HK-2 (cell line): ENCODE measurements around the gene LINC01488.

Experiments used
- DNase-seq: peaks from one replicate; pipeline ENCODE4 v3.0.0-alpha.2; 2018; ENCODE audit not compliant: unreplicated experiment

LINC01488 gene

DNA sequence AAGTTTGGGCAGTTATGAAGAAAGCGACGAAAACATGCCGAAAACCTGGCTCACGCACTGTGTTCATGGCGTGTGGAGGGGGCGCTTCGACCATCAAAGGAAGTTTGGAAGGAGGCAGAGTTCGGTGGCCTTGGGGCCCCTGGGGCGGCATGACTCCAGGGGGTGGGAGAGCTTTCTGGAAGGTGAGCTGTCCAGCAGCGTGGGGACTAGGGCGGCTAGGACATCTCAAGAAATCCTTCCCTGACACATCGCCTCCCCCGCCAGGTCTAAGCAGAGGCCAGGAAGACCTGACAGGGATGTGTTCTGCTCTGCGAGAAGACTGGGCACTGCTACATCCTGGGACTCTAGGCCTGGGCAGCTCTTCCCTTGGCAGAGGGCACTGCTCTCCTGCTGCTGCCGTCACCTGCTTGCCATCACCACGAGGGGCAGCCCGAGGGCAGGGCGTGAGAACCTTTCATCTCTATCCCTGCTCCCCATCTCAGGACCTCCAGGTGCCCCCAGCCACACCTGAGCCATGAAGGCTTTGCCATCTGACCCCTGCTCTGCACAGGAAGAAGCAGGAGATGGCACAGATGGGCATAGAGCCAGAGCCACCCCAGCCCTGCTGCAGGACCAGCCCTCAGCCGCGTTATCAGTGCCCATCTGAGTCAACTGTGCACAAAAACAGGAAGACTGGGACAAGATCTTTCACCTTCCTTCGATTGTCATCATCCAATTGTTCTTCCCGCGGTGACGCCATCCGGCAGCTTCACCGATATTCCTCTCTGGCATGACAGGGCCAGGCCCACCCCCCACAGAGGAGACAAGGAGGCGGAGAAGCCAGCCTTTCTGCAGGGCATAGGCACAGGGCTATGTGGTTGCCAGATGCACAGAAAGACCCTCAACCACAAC is 12.7 kb downstream of the LINC01488 start:
- no peak for DNase-seq

DNA sequence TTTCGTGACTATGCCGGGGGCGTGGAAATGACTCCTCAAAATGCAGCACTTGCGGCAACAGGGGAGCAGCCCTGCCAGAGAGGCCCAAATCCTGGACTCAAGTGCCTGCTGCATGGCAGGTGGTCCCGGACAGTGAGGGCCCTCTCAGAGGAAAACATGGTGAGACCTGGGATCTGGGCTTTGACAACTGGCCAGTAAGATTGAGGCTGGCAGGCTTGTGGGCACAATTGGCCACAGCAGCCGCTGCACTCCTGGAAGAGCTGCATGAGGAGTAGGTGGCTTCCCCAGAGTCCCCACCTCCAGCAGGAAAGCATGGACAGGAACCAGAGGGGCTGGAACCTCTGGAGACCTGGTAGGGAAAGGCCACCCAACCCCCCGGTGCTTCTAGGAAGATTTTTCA is 13.4 kb downstream of the LINC01488 start:
- no peak for DNase-seq

DNA sequence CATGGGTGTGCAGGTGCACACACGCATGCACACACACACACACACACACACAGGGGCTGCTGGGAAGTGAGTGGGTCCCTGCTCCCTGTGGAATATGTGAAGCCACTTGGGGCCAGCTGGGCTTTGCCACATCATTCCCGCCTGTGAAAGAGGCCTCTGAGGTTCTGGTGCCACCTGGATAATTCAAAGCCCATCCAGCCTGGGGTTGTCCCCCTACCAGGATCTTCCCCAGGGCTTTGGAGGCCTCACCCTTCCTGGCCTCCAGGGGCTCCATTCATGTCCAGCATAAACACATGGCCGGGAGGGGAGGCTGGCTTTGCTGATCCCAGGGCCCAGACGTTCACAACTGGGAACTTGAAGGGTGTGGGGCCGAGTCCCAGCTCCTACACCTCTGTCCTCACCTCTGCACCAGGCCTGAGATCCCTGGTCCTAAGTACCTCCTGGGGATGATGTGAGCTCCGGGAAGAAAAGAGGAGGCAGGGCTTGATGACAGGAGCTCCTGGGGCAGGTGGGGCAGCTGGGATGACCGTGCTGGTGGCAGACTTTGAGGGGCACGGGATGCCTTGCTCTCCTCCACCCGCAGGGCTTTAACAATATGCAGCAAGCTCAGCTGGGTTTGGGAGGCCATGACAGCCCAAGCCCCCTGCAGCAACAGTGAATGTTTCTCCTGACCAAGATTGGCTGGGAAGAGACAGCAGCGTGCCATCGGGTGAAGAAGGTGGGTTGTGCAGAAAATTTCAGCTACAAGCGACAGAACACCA is 14.2 kb downstream of the LINC01488 start:
- no peak for DNase-seq

DNA sequence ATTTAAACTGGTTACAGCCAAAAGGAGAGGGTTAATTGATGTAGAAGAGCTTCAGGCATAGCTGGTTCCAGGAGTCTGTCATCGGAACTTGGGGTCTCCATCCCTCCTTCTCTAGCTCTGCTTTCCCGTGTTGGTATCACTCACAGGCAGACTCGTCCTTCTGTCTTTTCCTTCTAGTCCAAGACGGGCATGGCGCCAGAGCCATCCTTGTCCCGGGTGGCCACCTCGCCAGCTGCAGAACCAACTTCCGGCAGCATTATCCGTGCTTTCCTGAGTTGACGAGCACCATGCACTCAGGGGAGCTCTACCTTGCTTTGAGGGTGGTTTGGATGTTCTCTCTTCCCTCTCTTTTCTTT is 14.7 kb downstream of the LINC01488 start:
- DNase-seq, result no peak

DNA sequence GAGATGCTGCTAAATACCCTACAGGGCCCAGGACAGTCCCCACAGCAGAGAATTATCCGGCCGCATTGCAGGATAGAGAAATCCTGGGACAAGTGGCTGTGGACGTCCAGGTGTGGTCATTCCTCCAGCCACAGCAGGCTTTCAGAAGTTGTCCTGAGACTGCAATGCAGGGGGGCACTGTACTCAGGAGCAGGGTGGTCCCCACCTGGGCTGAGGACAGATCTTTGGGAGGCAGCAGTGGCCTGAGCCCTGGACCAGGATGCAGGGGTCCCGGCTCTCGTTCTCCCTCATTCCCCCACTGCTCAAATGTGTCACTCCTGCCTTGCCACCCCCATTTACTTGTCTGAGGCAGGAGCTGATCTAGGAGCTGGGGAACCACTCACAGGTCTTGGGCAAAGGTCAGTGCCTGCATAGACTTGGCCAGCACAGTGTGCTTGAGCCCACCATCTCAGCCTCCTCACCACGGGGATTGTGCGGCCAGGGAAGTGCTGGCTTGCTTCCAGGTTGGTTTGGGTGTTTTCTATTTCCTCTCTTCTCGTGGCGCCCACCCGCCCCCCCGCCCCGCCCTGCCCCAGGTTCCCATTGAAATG is 15.3 kb downstream of the LINC01488 start:
- no peak for DNase-seq

DNA sequence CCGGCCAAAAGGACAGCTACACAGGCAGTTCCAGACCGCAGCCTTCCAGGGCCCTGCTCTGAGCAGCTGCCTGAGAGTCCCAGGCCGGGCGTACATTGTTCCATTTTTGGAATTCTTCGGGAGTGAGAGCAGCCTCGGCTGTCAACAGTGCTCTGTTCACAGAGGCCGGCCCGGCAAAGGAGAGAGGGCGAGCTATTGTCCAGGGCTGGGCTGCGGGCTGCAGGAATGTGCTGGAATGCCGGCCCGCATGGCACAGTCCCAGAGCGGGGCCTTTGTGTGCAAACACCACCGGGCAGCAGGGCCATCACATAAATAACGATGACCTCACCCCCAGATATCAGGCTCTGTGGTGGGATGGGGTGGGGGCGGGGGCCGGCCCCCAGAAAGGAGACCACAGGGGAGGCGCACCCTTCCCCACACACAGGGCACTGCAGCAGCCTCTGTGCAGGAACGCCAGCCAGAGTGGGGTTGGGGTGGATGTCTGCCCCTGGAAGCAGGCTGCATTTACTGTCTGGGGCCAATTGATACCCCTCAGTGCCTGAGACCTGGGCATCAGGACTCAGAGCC is 15.8 kb downstream of the LINC01488 start:
- peak; percentile 85 for DNase-seq

DNA sequence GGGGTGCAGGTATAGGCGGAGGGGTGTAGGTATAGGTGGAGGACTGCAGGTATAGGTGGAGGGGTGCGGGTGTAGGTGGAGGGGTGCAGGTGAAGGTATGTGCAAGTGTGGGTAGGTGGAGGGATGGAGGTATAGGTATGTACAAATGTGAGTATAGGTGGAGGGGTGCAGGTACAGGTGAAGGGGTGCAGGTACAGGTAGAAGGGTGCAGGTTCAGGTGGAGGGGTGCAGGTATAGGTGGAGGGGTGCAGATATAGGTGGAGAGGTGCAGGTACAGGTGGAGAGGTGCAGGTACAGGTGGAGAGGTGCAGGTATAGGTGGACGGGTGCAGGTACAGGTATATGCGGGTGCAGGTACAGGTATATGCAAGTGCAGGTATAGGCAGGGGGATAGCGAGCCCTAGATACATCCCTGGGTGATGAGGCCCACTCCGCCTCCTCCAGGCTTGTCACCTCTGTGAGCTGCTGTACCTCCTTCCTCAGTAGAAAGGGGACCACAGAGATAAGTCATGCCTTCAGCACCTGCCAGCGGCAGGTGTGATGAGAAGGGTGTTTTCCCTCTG is 17.2 kb downstream of the LINC01488 start:
- DNase-seq, result no peak

DNA sequence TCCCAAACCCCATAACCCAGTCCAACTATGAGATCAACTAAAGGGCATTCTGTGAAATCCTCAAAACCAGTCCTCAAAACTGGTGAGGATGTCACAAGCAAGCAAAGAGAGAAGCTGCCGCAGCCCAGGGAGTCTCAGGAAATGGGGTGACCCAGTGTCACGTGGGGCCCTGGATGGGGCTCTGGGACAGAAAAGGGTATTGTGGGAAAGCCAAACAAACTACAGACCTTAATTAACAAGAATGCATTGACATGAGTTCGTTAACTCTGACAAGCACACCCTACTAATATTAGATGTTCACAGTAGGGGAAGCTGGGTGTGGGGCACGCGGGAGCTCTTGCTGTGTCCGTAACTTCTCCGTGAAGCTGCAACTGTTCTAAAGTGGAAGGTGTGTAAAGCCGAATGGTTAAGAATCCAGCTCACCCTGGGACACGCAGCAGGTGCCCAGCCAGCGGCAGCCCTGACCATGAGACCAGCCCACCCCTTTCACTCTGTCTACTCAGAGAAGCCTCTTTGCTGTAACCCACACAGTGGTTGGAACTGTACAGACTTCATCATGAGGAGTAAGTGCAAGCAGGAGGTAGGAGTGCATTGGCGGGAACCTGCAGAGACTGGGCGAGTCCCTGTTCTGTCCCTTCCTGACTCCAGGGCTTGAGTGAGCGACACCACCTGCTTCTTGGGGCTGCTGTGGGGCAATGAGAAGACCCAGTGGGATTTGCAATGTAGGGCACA is 17.9 kb downstream of the LINC01488 start:
- DNase-seq, result no peak

DNA sequence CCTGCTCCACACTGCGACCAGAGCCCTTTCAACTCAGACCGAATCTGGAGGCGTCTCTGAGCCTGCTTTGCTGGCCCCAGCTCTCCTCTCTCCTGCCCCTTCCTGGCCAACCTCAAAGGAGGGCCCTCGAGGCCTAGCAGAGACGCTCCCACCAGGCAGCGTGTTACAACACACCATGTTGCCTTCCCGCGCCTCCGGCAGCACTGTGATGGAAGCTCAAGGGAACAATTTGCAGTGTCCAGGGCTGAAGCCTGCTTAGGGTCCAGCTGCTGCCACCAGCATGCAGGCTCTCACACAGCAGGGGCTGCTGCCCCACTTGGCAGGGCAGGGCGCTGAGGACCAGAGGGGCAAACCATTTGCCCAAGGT is 18.4 kb downstream of the LINC01488 start:
- DNase-seq, result no peak

DNA sequence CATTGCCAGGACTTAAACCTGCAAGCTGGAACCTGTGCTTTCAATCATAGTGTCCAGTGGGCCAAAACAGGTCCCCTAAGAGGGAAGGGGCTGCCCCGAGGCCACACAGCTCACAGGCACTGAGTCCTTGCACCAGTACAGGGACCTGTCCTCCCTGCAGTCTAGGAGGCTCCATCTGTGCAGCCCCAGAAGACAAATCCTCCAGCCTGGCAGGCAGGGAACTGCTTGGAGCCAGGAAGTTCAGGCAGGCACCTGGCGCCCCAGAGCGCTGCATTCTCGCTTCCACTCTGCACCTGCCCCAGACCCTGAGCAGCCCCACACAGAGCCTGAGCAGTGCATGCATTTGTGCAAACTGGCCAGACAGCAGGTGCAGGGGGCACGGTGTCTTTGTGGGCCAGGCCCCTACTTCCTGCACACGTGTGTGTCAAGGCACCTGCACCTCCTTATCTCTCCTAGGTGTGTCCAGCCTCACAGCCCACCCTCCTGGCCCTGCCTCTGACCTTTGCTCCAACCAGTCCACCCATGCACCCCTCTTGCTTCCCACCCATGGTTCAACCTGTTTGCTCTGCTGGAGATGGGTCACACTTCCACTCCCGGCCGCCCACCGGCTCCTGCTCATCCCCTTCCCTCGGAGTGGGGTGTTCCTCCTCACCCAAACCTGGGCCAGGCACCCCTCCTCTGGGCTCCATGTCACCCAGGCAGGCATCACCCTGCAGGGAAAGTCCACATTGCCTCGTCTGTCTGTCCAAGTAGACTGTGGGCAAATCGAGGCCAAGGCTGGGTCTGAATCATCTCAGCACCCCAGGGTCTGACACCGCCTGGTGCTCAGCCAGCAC is 19.0 kb downstream of the LINC01488 start:
- DNase-seq, result no peak

DNA sequence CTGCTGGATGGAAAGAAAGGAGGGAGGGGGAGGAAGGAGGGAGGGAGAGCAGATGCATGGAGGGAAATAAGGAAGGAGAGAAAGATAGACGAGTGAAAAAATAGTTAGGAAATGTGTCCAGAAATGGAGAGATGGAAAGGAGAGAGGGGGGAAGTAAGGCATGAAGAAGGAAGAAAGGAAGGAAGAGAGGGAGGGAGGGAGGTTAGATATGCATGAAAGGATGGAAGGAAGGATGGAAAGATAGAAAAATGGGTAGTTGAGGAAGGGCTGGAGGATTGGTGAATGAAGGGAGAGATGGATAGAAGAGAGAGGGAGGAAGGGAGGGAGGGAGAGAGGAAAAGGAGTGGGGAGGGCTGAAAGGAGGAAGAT is 19.6 kb downstream of the LINC01488 start:
- DNase-seq, result no peak

DNA sequence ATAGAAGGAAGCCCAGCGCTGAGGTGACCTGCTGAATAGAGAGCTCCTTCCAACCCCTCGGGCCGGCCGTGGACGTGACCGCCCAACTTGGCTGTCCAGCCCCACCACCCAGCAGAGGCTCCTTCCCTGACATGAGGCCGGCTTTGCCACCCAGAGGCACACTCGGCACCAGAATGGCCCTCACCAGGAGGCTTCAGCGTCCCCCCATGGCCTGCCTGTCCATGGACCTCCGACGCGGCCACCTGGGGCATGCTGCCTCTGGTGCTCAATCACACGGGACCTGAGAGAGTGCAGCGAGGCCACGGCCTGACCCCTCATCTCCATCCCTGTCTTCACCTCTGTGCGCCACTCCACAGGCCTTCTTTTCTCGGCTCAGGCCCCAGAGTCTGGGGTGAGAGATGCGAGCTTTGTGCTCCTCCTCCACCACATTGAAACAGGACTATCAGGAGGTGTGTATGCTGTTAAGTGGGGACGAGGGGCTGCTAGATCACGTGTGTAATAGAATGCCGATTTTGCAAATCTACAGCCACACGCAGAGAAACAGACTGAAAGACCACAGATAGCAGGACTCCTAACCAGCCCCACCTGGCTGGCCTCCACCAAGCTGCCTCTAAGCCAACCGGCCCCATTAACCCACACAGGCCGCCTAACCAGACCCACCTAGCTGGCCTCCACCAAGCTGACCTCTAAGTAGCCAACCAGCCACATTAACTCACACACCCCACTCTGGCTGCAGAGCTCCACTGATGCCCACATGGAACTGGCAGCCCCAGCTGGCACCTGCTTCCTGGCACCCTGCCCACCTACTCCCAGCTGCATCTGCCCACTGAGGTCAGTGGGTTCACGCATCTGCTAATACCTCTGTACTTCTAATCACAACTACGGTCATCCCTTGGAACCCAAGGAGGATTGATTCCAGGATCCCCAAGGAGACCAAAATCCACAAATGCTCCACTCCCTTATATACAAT is 20.7 kb downstream of the LINC01488 start:
- no peak for DNase-seq

DNA sequence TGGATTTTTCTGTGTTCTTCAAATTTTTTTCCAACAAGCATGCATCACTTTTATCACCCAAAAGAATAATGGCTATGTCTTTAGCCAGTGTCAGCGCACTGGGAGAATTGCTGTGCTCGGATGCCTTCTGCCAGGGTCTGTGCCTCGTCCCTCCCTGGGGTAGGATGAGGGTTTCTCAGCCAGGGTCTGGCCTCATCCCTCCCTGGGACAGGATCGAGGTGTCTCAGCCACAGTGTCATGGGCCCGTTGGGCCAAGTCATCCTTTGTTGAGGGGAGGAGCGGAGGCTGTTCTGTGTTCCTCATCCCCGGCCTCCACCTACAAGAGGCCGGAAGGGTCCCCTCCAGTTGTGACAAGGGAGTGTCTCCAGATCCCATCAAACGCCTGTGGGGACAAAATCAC is 22.7 kb downstream of the LINC01488 start:
- DNase-seq, result no peak

DNA sequence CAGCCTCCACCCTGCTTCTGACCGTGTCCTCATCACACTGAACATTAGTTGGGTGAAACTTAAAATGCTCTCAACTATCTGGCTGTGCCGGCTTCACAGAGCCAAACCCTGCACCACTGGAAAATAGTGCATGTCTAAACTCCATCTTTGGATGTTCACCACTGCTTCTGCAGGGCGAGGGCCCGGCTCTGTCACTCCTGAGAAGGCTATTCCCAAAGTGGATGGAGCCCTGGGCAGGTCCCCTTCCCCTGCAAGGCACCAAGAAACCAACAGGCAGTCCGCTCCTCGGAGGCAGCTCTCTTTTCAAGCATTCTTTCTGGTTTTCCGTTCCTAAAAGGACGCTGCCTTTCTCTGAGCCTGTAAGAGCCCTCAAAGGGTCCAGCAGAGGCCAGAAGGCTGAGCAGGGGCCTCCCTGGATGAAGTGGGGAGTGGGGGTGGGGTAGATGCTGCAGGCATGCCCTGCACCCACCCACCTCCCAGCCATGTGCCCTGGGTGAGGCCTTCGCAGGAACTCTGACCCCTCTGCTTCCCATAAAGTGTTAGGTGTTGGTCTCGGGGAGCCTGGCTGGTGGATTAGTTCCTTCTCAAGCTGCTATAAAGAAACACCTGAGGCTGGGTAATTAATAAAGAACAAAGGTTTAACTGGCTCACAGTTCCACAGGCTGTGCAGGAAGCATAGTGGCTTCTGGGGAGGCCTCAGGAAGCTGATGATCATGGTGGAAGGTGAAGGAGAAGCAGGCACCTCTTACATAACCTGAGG is 23.3 kb downstream of the LINC01488 start:
- no peak for DNase-seq

DNA sequence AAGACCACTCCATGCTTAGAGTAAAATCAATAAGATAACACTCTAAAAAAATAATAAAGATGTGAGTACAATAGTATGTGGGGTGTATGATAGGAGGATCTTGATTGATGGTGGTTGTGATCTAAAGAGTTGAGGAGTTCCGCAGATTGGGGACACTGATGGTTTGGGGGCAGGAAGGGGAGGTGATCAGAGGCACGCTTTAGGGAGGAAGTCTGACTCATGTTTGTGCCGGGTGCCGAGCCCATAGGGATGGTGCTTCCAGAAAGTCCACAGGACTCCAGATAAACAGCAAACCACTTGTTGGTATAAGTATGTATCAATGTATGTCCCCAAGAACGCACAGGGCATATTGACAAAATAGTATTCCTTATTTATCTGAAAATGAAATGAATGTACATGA is 27.5 kb downstream of the LINC01488 start:
- no peak for DNase-seq

DNA sequence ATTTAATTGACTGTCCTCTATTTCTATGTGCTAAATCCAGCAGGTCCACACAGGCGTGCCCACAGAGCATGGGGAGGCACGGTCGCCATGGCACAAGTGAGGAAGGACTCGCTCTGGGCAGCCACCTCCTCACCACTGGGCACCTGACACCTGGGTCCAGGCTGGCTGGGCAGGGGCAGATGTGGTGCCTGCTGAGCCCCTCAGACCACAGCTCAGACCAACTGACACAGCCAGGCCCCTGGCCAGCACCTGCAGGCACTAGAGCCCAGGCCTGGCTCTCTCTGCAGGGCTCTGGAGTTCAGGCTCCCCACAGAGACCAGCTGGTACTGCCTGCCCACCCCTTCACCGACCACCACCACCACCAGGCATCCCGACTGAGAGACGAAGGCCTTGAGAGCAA is 27.9 kb downstream of the LINC01488 start:
- DNase-seq, result no peak

DNA sequence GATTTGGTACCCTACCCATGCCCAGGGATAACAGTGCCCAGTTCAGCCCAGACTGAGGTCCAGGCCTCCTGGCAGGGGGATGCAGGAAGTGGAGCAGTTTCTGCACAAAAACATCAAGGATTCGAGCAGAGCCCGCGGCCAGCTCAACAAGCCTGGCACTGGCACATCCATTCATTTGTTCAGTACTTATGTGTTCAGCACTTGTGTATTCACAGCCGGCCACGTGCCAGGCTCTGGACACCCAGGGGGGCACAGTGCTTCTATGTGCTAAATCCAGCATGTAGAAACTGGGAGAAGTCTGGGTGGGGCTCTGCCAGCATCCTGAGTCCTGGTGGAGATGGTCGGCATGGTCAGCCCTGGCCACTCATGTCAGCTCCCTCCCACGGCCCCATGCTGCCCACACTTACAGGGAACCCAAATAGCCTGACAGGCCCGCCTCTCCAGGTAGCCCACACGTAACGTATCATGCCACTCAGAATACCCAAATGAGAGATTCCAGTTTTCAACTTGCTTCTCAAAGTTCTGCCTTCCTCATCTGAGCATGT is 28.5 kb downstream of the LINC01488 start:
- no peak for DNase-seq
